Ecto neural progenitor cell (in vitro differentiated cells): ENCODE measurements around the gene SIGLEC7.

ENCODE experiments used
- DNase-seq: peaks from one replicate; pipeline ENCODE4 v3.0.0-alpha.2; 2018; ENCODE audit warnings: low spot score

The SIGLEC7 gene

GRCh38 chr19:51169283-51169918 is 27.3 kb downstream of the SIGLEC7 start:
- peak; percentile 61 for DNase-seq

- no peak for DNase-seq
Measured at GRCh38 chr19:51172223-51172622, 30.1 kb downstream of the SIGLEC7 start.

- no peak for DNase-seq
Measured at GRCh38 chr19:51173681-51174080, 31.6 kb downstream of the SIGLEC7 start.

- DNase-seq = peak; percentile 3
Measured at GRCh38 chr19:51179256-51179655, 37.2 kb downstream of the SIGLEC7 start.

- peak; percentile 39 for DNase-seq
Measured at GRCh38 chr19:51181377-51181912, 39.3 kb downstream of the SIGLEC7 start.

GRCh38 chr19:51181913-51182419 is 39.9 kb downstream of the SIGLEC7 start:
- DNase-seq = peak; percentile 63

GRCh38 chr19:51183629-51184028 is 41.5 kb downstream of the SIGLEC7 start:
- DNase-seq = no peak

- DNase-seq = no peak
Measured at GRCh38 chr19:51185069-51185867, 43.2 kb downstream of the SIGLEC7 start.

GRCh38 chr19:51185868-51186215 is 43.7 kb downstream of the SIGLEC7 start:
- no peak for DNase-seq

GRCh38 chr19:51186323-51186722 is 44.2 kb downstream of the SIGLEC7 start:
- DNase-seq = no peak

- DNase-seq = no peak
Measured at GRCh38 chr19:51187395-51188226, 45.5 kb downstream of the SIGLEC7 start.

- DNase-seq = no peak
Measured at GRCh38 chr19:51188227-51188559, 46.1 kb downstream of the SIGLEC7 start.

GRCh38 chr19:51192689-51193088 is 50.6 kb downstream of the SIGLEC7 start:
- no peak for DNase-seq

GRCh38 chr19:51194527-51195315 is 52.6 kb downstream of the SIGLEC7 start:
- no peak for DNase-seq

- DNase-seq = no peak
Measured at GRCh38 chr19:51195316-51195586, 53.1 kb downstream of the SIGLEC7 start.

GRCh38 chr19:51195616-51196015 is 53.5 kb downstream of the SIGLEC7 start:
- no peak for DNase-seq

- no peak for DNase-seq
Measured at GRCh38 chr19:51196181-51196580, 54.1 kb downstream of the SIGLEC7 start.

- DNase-seq = no peak
Measured at GRCh38 chr19:51198641-51199040, 56.5 kb downstream of the SIGLEC7 start.

- DNase-seq = no peak
Measured at GRCh38 chr19:51200071-51200666, 58.1 kb downstream of the SIGLEC7 start.

GRCh38 chr19:51201712-51202111 is 59.6 kb downstream of the SIGLEC7 start:
- DNase-seq = no peak
